ENCODE measurements around the gene GPR108. TPM values are rescaled to one million over a fixed set of nuclear protein-coding genes. Genes with fewer than 3 reads are reported as not detected.
"Not testable (repeated sequence)": the region's sequence is repeated elsewhere in the genome, so short reads cannot be mapped to it uniquely, and the experiment has no call there.

Gene GPR108
- total RNA-seq, 1 donor from 2014 or later = 38.3 TPM

DNA sequence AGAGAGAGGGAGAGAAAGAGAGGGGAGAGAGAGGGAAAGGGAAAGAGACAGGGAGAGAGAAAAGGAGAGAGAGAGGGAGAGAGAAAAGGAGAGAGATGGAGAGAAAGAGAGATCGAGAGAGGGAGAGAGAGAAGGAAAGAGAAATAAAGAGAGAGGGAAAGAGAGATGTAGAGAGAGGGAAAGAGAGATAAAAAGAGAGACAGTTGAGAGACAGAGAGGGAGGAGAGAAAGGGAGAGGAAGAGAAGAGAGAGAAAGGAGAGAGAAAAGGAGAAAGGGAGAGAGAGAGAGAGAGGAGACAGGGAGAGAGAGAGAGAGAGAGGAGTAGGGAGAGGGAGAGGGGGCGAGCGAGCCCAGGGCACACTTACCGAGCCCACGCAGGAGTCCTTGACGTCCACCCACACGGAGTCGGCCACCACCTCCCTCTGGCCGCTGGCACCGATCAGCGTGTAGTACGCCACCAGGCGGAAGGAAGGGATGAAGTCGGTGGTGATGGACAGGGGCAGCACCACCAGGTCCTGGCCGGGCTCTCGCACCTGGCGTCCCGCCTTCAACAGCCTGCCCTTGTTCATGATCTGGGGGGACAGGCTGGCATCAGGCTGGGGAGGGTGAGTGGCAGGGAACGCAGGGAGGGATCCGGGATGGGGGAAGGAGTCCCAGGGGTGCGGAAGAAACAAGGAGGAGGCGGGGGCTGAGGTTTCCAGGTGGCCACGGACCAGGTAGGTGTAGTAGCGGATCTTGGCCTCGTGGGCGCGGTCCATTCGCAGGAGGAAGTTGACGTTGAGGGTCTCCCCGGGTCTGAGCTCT, 26.9 kb downstream of the GPR108 start:
- Mint-ChIP-seq H3K4me3 (no peak overlapping the region), H3K9me3 (peaks cover 2% of the 10 kb centered on the region), H3K36me3 (no peaks in the 10 kb centered on the region), H3K27me3 (ENCODE audit: insufficient read depth, low read depth) (peaks cover 35% of the 10 kb centered on the region), H3K27ac (no peak overlapping the region), H3K4me1 (no peaks in the 10 kb centered on the region)
- H3K79me2 ChIP-seq (ENCODE audit: low read depth) = no peaks in the 10 kb centered on the region
- DNase-seq (ENCODE audit: low spot score) = peak; percentile 60
- no peak for TF ChIP-seq EZH2phosphoT487 (IDR thresholded peaks at IDR 0.05)
- peak; percentile 43 for TF ChIP-seq EZH2 (IDR thresholded peaks at IDR 0.05)
- TF ChIP-seq, protein P1, sequence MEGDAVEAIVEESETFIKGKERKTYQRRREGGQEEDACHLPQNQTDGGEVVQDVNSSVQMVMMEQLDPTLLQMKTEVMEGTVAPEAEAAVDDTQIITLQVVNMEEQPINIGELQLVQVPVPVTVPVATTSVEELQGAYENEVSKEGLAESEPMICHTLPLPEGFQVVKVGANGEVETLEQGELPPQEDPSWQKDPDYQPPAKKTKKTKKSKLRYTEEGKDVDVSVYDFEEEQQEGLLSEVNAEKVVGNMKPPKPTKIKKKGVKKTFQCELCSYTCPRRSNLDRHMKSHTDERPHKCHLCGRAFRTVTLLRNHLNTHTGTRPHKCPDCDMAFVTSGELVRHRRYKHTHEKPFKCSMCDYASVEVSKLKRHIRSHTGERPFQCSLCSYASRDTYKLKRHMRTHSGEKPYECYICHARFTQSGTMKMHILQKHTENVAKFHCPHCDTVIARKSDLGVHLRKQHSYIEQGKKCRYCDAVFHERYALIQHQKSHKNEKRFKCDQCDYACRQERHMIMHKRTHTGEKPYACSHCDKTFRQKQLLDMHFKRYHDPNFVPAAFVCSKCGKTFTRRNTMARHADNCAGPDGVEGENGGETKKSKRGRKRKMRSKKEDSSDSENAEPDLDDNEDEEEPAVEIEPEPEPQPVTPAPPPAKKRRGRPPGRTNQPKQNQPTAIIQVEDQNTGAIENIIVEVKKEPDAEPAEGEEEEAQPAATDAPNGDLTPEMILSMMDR (IDR thresholded peaks at IDR 0.05) = peak; percentile 48
- no peak overlapping the region for H3K9ac ChIP-seq
- H3F3A ChIP-seq (ENCODE audit: low read depth) = no peaks in the 10 kb centered on the region
- H3K4me1 ChIP-seq = no peaks in the 10 kb centered on the region
- peak overlapping the region; percentile 12 for H3K4me2 ChIP-seq
- H3K27me3 ChIP-seq = peaks cover 43% of the 10 kb centered on the region
- no peaks in the 10 kb centered on the region for H3K36me3 ChIP-seq
- no peaks in the 10 kb centered on the region for H3K9me3 ChIP-seq (ENCODE audit: low read depth)
- peak overlapping the region; percentile 7 for H3K4me3 ChIP-seq
- no peaks in the 10 kb centered on the region for H4K20me1 ChIP-seq (ENCODE audit: low read depth)
- peak overlapping the region; percentile 93 for H2AFZ ChIP-seq (replicated peaks)
- H3K27ac ChIP-seq = no peak overlapping the region

DNA sequence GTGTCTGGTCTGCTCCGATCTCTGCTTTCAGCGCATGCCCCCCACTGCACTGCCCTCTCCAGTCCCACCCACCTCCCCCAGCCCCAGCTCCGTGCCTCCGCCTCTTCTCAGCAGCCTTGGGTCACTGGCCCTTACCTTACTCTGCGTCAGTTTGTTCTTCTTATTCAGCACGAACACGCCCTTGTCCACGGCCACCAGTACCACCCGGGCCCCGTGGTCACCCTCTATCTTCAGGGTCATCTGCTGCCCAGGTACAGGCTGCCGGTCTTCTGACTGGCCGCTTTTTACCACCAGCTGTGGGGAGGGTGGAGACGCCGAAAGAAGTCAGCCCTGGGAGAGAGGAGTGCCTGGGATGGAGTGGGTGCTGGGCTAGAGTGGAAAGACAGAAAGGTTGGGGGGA, 27.8 kb downstream of the GPR108 start:
- H3K36me3 Mint-ChIP-seq = no peaks in the 10 kb centered on the region
- peaks cover 2% of the 10 kb centered on the region for H3K9me3 Mint-ChIP-seq
- no peaks in the 10 kb centered on the region for H3K4me1 Mint-ChIP-seq
- no peak overlapping the region for H3K27ac Mint-ChIP-seq
- H3K27me3 Mint-ChIP-seq (ENCODE audit: insufficient read depth, low read depth) = peaks cover 35% of the 10 kb centered on the region
- no peak for TF ChIP-seq EZH2phosphoT487 (IDR thresholded peaks at IDR 0.05)
- no peaks in the 10 kb centered on the region for H4K20me1 ChIP-seq (ENCODE audit: low read depth)
- H3K9me3 ChIP-seq (ENCODE audit: low read depth) = no peaks in the 10 kb centered on the region
- no peak overlapping the region for H3K4me3 Mint-ChIP-seq
- H3K4me2 ChIP-seq = no peak overlapping the region
- H3K36me3 ChIP-seq = no peaks in the 10 kb centered on the region
- no peak overlapping the region for H2AFZ ChIP-seq (replicated peaks)
- H3K27me3 ChIP-seq = peaks cover 43% of the 10 kb centered on the region
- H3F3A ChIP-seq (ENCODE audit: low read depth) = no peaks in the 10 kb centered on the region
- H3K9ac ChIP-seq = no peak overlapping the region
- DNase-seq (ENCODE audit: low spot score) = no peak
- H3K27ac ChIP-seq = no peak overlapping the region
- H3K4me1 ChIP-seq = no peaks in the 10 kb centered on the region
- no peaks in the 10 kb centered on the region for H3K79me2 ChIP-seq (ENCODE audit: low read depth)
- H3K4me3 ChIP-seq = no peak overlapping the region

DNA sequence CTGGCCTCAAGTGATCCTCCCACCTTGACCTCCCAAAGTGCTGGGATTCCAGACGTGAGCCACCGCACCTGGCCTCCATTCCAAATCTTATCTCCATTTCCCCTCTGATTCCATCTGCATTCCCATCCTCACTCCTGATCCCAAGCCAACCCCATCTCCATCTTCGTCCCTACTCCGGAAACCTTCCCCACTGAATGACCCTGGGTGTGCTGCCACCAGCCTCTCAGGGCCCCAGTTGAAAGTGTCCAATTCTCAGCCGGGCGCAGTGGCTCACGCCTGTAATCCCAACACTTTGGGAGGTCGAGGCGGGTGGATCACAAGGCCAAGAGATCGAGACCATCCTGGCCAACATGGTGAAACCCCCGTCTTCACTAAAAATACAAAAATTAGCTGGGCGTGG, 28.5 kb downstream of the GPR108 start:
- not testable (repeated sequence) for H3F3A ChIP-seq (ENCODE audit: low read depth); DNase-seq (ENCODE audit: low spot score); H3K27ac ChIP-seq; H4K20me1 ChIP-seq (ENCODE audit: low read depth); H3K4me2 ChIP-seq; H3K4me3 ChIP-seq; H3K4me1 Mint-ChIP-seq; H3K4me1 ChIP-seq; H3K79me2 ChIP-seq (ENCODE audit: low read depth); H3K36me3 Mint-ChIP-seq; H3K9me3 Mint-ChIP-seq; H3K4me3 Mint-ChIP-seq; H3K9ac ChIP-seq; H3K36me3 ChIP-seq; H2AFZ ChIP-seq (replicated peaks); H3K9me3 ChIP-seq (ENCODE audit: low read depth); H3K27ac Mint-ChIP-seq
- peaks cover 43% of the 10 kb centered on the region for H3K27me3 ChIP-seq
- H3K27me3 Mint-ChIP-seq (ENCODE audit: insufficient read depth, low read depth) = peaks cover 35% of the 10 kb centered on the region

DNA sequence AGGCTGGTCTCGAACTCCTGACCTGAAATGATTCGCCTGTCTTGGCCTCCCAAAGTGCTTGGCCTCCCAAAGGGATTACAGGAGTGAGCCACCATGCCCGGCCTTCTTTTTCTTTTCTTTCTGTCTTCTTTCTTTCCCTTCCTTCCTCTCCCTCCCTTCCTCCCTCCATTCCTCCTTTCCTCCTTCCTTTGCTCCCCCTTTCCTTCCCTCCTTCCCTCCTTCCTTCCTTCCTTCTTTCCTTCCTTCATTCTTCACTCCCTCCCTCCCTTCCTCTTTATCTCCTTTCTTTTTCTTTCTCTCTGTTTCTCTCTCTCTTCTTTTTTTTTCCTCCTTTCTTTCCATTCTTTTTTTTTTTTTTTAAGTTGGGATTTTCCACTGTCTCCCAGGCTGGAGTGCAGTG, 29.0 kb downstream of the GPR108 start:
- Mint-ChIP-seq H3K27ac (no peak overlapping the region), H3K4me1 (no peaks in the 10 kb centered on the region), H3K4me3 (no peak overlapping the region), H3K36me3 (no peaks in the 10 kb centered on the region), H3K9me3 (peaks cover 2% of the 10 kb centered on the region), H3K27me3 (ENCODE audit: insufficient read depth, low read depth) (peaks cover 35% of the 10 kb centered on the region)
- TF ChIP-seq, protein P1 (IDR thresholded peaks at IDR 0.05) = no peak
- TF ChIP-seq EZH2 (IDR thresholded peaks at IDR 0.05) = no peak
- no peak for TF ChIP-seq EZH2phosphoT487 (IDR thresholded peaks at IDR 0.05)
- Histone ChIP-seq H3K27ac (no peak overlapping the region), H3K9me3 (ENCODE audit: low read depth) (no peaks in the 10 kb centered on the region), H3K36me3 (no peaks in the 10 kb centered on the region), H3K27me3 (peaks cover 43% of the 10 kb centered on the region), H3K4me3 (no peak overlapping the region), H3F3A (ENCODE audit: low read depth) (no peaks in the 10 kb centered on the region), H3K79me2 (ENCODE audit: low read depth) (no peaks in the 10 kb centered on the region), H3K4me2 (no peak overlapping the region), H3K9ac (no peak overlapping the region), H4K20me1 (ENCODE audit: low read depth) (no peaks in the 10 kb centered on the region), H2AFZ (replicated peaks) (no peak overlapping the region), H3K4me1 (no peaks in the 10 kb centered on the region)
- no peak for DNase-seq (ENCODE audit: low spot score)
